RWPE1 (cell line): ENCODE measurements around the gene GUCA1C.

ENCODE experiments used
- CTCF ChIA-PET: fragments of 350-600 bp; sonication (Branson Sonifier 250); formaldehyde crosslinking; extraction: SDS; loops from one replicate; lab custom pipeline; 2021; lab: Yijun Ruan, JAX
- POLR2A ChIA-PET: fragments of 400-600 bp; formaldehyde crosslinking; extraction: SDS; loops from one replicate; lab custom pipeline; 2020; ENCODE audit warnings: antibody characterized with exemption; ENCODE audit not compliant: low non-redundant PET; lab: Yijun Ruan, JAX
- DNase-seq: peaks from one replicate; pipeline ENCODE4 v3.0.0; 2012; ENCODE audit warnings: low spot score
- H3K27ac ChIP-seq: fragments of 450-650 bp; 2 replicates; pipeline ENCODE4 v1.5.1; 2017
- TF ChIP-seq, protein P1 (sequence below): fragments of 450-650 bp; conservative IDR thresholded peaks from 2 replicates; pipeline ENCODE4 v1.5.1; 2017; ENCODE audit warnings: low read depth, mild to moderate bottlenecking

GUCA1C gene, protein sequence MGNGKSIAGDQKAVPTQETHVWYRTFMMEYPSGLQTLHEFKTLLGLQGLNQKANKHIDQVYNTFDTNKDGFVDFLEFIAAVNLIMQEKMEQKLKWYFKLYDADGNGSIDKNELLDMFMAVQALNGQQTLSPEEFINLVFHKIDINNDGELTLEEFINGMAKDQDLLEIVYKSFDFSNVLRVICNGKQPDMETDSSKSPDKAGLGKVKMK

DNA sequence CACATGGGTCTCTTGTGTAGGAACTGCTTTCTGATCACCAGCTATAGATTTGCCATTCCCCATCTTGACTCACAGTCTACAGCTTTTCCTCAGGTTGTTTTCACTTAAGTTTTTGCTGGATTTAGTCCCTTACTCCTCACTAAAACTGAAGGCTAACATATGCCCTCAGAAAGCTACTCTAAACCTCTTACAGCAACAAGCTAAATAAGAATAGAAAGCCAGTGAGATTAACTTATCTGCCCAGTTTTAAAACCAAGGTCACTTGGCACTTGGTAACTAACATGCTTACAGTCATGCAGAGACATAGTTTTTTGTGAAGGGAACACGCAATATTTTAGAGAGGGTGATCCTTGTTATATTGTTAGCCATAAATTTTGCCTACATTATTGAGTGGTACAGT lies at the start of gene GUCA1C:
TSS of gene GUCA1C (minus strand) at position 180 of the 400 bp plus-strand sequence. CDS start at position 63, 117 bp downstream.
- no peak for DNase-seq
- no peak within 1 kb of the TSS for H3K27ac ChIP-seq
- CTCF ChIA-PET = interaction anchor here (1.0 kb wide), 1 partner anchor 70 kb away, joined by 4 read pairs; no protein-coding TSS in a partner anchor
- POLR2A ChIA-PET = no interaction called here
- TF ChIP-seq, protein P1, sequence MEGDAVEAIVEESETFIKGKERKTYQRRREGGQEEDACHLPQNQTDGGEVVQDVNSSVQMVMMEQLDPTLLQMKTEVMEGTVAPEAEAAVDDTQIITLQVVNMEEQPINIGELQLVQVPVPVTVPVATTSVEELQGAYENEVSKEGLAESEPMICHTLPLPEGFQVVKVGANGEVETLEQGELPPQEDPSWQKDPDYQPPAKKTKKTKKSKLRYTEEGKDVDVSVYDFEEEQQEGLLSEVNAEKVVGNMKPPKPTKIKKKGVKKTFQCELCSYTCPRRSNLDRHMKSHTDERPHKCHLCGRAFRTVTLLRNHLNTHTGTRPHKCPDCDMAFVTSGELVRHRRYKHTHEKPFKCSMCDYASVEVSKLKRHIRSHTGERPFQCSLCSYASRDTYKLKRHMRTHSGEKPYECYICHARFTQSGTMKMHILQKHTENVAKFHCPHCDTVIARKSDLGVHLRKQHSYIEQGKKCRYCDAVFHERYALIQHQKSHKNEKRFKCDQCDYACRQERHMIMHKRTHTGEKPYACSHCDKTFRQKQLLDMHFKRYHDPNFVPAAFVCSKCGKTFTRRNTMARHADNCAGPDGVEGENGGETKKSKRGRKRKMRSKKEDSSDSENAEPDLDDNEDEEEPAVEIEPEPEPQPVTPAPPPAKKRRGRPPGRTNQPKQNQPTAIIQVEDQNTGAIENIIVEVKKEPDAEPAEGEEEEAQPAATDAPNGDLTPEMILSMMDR = no peak

DNA sequence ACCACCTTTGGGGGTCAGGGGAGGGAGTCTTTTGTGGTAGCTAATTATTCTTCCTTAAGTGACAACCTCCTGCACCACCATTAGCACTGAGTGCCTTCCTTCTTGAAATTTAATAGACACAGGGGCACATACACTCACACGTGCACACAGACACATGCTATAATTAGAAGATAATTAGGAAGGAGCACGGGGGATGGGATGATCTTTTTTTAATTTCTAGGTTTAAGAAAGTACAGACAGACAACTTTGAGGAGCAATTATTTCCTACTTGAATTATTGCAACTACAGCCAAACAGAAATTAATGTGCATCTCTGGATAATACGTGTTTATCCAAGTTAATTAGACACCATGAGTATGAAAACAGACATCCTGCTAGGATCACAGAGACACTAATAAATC lies 44.8 kb upstream of the GUCA1C start:
- H3K27ac ChIP-seq = no peak overlapping the region
- TF ChIP-seq, protein P1 = no peak
- ChIA-PET POLR2A (no interaction called here), CTCF (no interaction called here)
- DNase-seq = no peak

DNA sequence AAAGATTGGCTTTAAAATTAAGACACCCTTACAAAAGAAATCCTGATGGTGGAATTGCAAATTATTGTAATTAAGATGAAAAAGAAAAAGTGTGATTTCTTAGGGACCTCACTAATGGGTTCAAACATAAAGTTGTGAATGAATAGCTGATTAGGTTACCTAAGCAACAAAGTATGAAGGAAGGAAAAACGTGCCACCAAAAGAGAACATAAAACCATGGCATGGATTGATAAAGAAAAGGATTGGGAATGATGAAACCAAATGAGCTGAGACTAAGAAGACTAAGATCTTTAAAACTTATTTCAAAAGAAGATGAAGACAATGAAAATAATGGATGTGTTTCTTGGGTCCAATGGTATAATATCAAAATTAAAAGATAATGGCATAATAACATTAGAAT lies 32.2 kb upstream of the GUCA1C start:
- TF ChIP-seq, protein P1 = no peak
- H3K27ac ChIP-seq = no peak overlapping the region
- ChIA-PET CTCF (interaction anchor here (1.9 kb wide), 1 partner anchor 11 kb away, joined by 5 read pairs; no protein-coding TSS in a partner anchor), POLR2A (no interaction called here)
- DNase-seq = no peak

DNA sequence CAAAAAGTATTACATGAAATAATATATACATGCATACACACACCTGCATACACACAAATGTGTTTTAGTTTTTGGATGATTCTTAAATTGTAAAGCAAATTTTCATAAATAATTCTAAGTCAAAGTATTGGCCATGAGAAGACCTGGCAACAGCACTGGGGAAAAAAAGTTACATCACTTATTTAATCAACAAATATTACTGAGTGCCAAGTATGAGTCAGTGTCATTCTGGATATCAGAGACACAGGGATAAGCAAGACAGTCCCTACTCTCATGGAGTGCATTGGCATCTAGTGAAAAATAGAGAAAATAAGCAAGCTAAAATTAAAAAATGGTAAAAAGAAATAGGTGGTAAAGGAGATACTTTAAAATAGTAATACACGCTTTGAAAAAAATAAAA lies 29.4 kb upstream of the GUCA1C start:
- no peak for DNase-seq
- CTCF ChIA-PET = no interaction called here
- POLR2A ChIA-PET = no interaction called here

DNA sequence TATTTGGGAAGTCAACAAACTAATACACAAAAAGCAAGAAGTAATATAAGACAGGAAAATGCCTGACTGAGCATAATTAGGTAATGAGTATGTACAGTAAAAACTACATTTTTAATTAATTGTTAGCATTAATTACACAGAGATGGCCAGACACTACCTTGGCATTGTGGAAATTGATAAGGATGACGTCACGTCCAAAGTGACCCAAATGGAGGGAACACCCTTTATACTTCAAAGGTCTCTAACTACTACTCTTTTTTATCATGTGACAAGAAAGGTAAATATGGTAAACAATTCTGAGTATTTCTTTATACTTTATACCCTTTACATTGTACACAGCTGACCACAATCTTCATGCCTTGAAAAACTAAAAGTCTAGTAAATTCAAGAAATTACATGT lies 22.4 kb upstream of the GUCA1C start:
- POLR2A ChIA-PET = no interaction called here
- CTCF ChIA-PET = interaction anchor here (1.1 kb wide), 1 partner anchor 61 kb away, joined by 3 read pairs; no protein-coding TSS in a partner anchor
- DNase-seq = no peak
- no peak overlapping the region for H3K27ac ChIP-seq
- TF ChIP-seq, protein P1 = no peak

More for the DNA sequence above, 29.4 kb upstream of the GUCA1C start:
- TF ChIP-seq, protein P1 = no peak
- H3K27ac ChIP-seq = no peak overlapping the region

DNA sequence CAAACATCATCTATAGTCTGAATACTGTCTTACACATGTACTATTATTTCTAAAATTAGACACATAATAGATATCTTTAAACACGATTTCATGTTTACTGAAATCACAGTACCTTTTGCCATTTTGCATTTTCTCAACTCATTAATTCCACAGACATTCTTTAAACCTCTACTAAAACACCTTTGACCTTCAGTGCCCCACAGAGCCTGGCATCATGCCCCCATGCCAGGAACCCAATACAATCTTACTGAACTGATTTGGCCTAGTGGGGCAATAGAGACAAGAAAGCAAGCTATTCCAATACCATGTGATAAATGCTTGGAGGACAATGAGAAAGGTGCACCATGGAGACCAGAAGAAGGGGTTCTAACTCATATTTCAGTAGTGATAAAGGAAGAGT lies 19.3 kb upstream of the GUCA1C start:
- no peak for DNase-seq
- ChIA-PET CTCF (no interaction called here), POLR2A (no interaction called here)
- H3K27ac ChIP-seq = no peak overlapping the region
- TF ChIP-seq, protein P1 = no peak
